ENCODE data around the gene RBFOX1.

The RBFOX1 gene

GRCh38 chr16:7393680-7394079, 61.0 kb downstream of the RBFOX1 start:
- Histone ChIP-seq H2AFZ (ENCODE audit: low read length) (no peak overlapping the region), H3K9me3 (ENCODE audit: low read length) (no peaks in the 10 kb centered on the region), H3K79me2 (ENCODE audit: insufficient read depth, low read length) (no peaks in the 10 kb centered on the region), H3F3A (ENCODE audit: insufficient read depth, low read length) (no peaks in the 10 kb centered on the region), H3K4me1 (ENCODE audit: insufficient read depth, low read length, severe bottlenecking) (no peaks in the 10 kb centered on the region), H3K27me3 (ENCODE audit: insufficient read depth, low read length) (no peaks in the 10 kb centered on the region), H3K27ac (ENCODE audit: low read depth, low read length, poor library complexity, severe bottlenecking) (no peak overlapping the region), H3K4me2 (ENCODE audit: low read length) (no peak overlapping the region), H3K9me2 (ENCODE audit: low read depth, low read length) (no peaks in the 10 kb centered on the region), H4K20me1 (ENCODE audit: insufficient read depth, low read length) (no peaks in the 10 kb centered on the region), H3K4me3 (ENCODE audit: low read depth, low read length, poor library complexity, severe bottlenecking) (no peak overlapping the region), H3K9ac (ENCODE audit: low read length) (no peak overlapping the region), H3K36me3 (ENCODE audit: insufficient read depth, low read length) (no peaks in the 10 kb centered on the region)
- no peak for TF ChIP-seq CTCF (IDR thresholded peaks at IDR 0.05; ENCODE audit: low read length)
- no peak for TF ChIP-seq EZH2 (IDR thresholded peaks at IDR 0.05; ENCODE audit: borderline replicate concordance, low read length)

- H3K4me3 ChIP-seq (ENCODE audit: low read depth, low read length, poor library complexity, severe bottlenecking) = no peak overlapping the region
- TF ChIP-seq EZH2 (IDR thresholded peaks at IDR 0.05; ENCODE audit: borderline replicate concordance, low read length) = no peak
- no peak for TF ChIP-seq CTCF (IDR thresholded peaks at IDR 0.05; ENCODE audit: low read length)
- no peak overlapping the region for H3K4me2 ChIP-seq (ENCODE audit: low read length)
- H3K36me3 ChIP-seq (ENCODE audit: insufficient read depth, low read length) = no peaks in the 10 kb centered on the region
- H4K20me1 ChIP-seq (ENCODE audit: insufficient read depth, low read length) = no peaks in the 10 kb centered on the region
- no peak overlapping the region for H3K9ac ChIP-seq (ENCODE audit: low read length)
- no peak overlapping the region for H3K27ac ChIP-seq (ENCODE audit: low read depth, low read length, poor library complexity, severe bottlenecking)
- no peaks in the 10 kb centered on the region for H3K4me1 ChIP-seq (ENCODE audit: insufficient read depth, low read length, severe bottlenecking)
- H3K9me3 ChIP-seq (ENCODE audit: low read length) = no peaks in the 10 kb centered on the region
- no peaks in the 10 kb centered on the region for H3F3A ChIP-seq (ENCODE audit: insufficient read depth, low read length)
- no peaks in the 10 kb centered on the region for H3K79me2 ChIP-seq (ENCODE audit: insufficient read depth, low read length)
- no peaks in the 10 kb centered on the region for H3K9me2 ChIP-seq (ENCODE audit: low read depth, low read length)
- no peak overlapping the region for H2AFZ ChIP-seq (ENCODE audit: low read length)
- H3K27me3 ChIP-seq (ENCODE audit: insufficient read depth, low read length) = no peaks in the 10 kb centered on the region
Observed at GRCh38 chr16:7394720-7395336, 62.2 kb downstream of the RBFOX1 start.

DNA sequence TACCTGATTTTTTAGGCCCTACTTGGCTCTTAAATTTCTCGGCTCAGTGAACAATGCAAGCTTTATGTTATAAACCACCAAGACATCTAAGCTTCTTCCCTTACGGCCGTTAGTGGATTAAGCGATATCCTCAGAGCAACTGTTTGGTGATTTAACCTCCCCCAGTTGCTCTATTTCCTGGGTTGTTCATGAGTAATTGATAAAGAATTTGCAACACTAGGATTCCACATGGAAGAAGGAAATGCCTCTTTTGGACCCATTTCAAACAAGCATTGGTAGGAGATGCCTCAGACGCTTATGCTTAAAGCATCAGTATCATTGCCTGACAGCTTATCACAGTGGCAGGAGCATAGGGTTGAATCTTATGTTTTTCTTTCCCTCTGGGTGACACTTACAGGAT, 65.3 kb downstream of the RBFOX1 start:
- no peaks in the 10 kb centered on the region for H3K9me3 ChIP-seq (ENCODE audit: low read length)
- H3K27me3 ChIP-seq (ENCODE audit: insufficient read depth, low read length) = no peaks in the 10 kb centered on the region
- no peak overlapping the region for H3K4me3 ChIP-seq (ENCODE audit: low read depth, low read length, poor library complexity, severe bottlenecking)
- H3K9me2 ChIP-seq (ENCODE audit: low read depth, low read length) = no peaks in the 10 kb centered on the region
- no peak overlapping the region for H3K9ac ChIP-seq (ENCODE audit: low read length)
- no peaks in the 10 kb centered on the region for H3K36me3 ChIP-seq (ENCODE audit: insufficient read depth, low read length)
- H4K20me1 ChIP-seq (ENCODE audit: insufficient read depth, low read length) = no peaks in the 10 kb centered on the region
- H3F3A ChIP-seq (ENCODE audit: insufficient read depth, low read length) = no peaks in the 10 kb centered on the region
- H2AFZ ChIP-seq (ENCODE audit: low read length) = no peak overlapping the region
- no peak overlapping the region for H3K27ac ChIP-seq (ENCODE audit: low read depth, low read length, poor library complexity, severe bottlenecking)
- no peak for TF ChIP-seq CTCF (IDR thresholded peaks at IDR 0.05; ENCODE audit: low read length)
- TF ChIP-seq EZH2 (IDR thresholded peaks at IDR 0.05; ENCODE audit: borderline replicate concordance, low read length) = no peak
- no peaks in the 10 kb centered on the region for H3K4me1 ChIP-seq (ENCODE audit: insufficient read depth, low read length, severe bottlenecking)
- H3K79me2 ChIP-seq (ENCODE audit: insufficient read depth, low read length) = no peaks in the 10 kb centered on the region
- H3K4me2 ChIP-seq (ENCODE audit: low read length) = no peak overlapping the region

Data from OCI-LY1 (cell line).